ENCODE measurements around the gene METTL4. TPM values are rescaled to one million over a fixed set of nuclear protein-coding genes. Genes with fewer than 3 reads are reported as not detected.

Gene METTL4
- total and polyA plus RNA-seq, 2 of the 8 experiments (the other 6 are each of a cell fraction or from before 2014, with no cell fraction given) = 8.5 to 11.5 TPM

GRCh38 chr18:2587788-2588187 lies 16.5 kb upstream of the METTL4 start:
- H4K8ac ChIP-seq (ENCODE audit: extremely low read depth, insufficient read depth, low read length) = no peak overlapping the region
- no peak overlapping the region for H3K56ac ChIP-seq (replicated peaks; ENCODE audit: insufficient read length, low read depth, low read length)
- no peak overlapping the region for H3K18ac ChIP-seq (ENCODE audit: extremely low read depth, low read length)
- no peak overlapping the region for H3K23ac ChIP-seq (ENCODE audit: insufficient read length)
- 84% methylated on average over 3 of the region's 3 CpGs; no CpG with 5 or more reads in 1 of the 2 experiments for WGBS, 2 experiments (ENCODE audit: extremely low coverage in 1 of 2, insufficient coverage in 1 of 2, insufficient read length in 1 of 2, insufficient replicate concordance in 2 of 2, low coverage in 1 of 2, low lambda C conversion rate in 2 of 2, missing lambda C conversion rate in 1 of 2)
- H3K4me3 ChIP-seq (ENCODE audit: extremely low read depth in 1 of 4, insufficient read depth in 2 of 4, low read depth in 3 of 4, low read length in 4 of 4) = no peak overlapping the region
- DNase-seq (ENCODE audit: low read depth in 1 of 2, low spot score in 2 of 2) (no peak), FAIRE-seq (no peak)
- no peak overlapping the region for H4K5ac ChIP-seq (ENCODE audit: insufficient read length, low read depth, low read length)
- no peaks in the 10 kb centered on the region for H3K23me2 ChIP-seq (ENCODE audit: low read depth, low read length)
- H3K4me1 ChIP-seq (replicated peaks in 1 of 4; ENCODE audit: control insufficient read depth in 3 of 4, insufficient read depth in 4 of 4, low read length in 3 of 4) = no peaks in the 10 kb centered on the region
- ChIA-PET CTCF (ENCODE audit: partially characterized antibody) (interaction anchor here (1.2 kb wide), 1 partner anchor 19 kb away, joined by 3 read pairs; no protein-coding TSS in a partner anchor), POLR2A (ENCODE audit: partially characterized antibody) (interaction anchor here (2.0 kb wide), 1 partner anchor 16 kb away, joined by 6 read pairs; the partner anchor contains the start of genes METTL4 and NDC80)
- H2AK5ac ChIP-seq (ENCODE audit: low read depth, low read length) = no peak overlapping the region
- no peak for TF ChIP-seq SP1 (IDR thresholded peaks at IDR 0.05; ENCODE audit: low read depth, low read length)
- no peak for TF ChIP-seq SP4 (IDR thresholded peaks at IDR 0.05; ENCODE audit: low read length)
- TF ChIP-seq SRF (IDR thresholded peaks at IDR 0.05; ENCODE audit: low read depth, low read length) = no peak
- TF ChIP-seq CBX5 (IDR thresholded peaks at IDR 0.05; ENCODE audit: low read depth, low read length) = no peak
- TF ChIP-seq GABPA (IDR thresholded peaks at IDR 0.05; ENCODE audit: borderline replicate concordance, insufficient read depth, low read length) = no peak
- TF ChIP-seq POU5F1 (IDR thresholded peaks at IDR 0.05; ENCODE audit: low read depth, low read length) = no peak
- TF ChIP-seq KDM1A (IDR thresholded peaks at IDR 0.05; ENCODE audit: borderline replicate concordance, low read length) = no peak
- no peak for TF ChIP-seq ZNF274 (IDR thresholded peaks at IDR 0.05; ENCODE audit: borderline replicate concordance, extremely low read depth, low read length)
- no peak for TF ChIP-seq SP2 (IDR thresholded peaks at IDR 0.05; ENCODE audit: low read length)
- TF ChIP-seq MAFK (IDR thresholded peaks at IDR 0.05; ENCODE audit: low read depth, low read length) = no peak
- no peak for TF ChIP-seq CREB1 (IDR thresholded peaks at IDR 0.05)
- no peak for TF ChIP-seq KDM5A (IDR thresholded peaks at IDR 0.05; ENCODE audit: low read length)
- no peak for TF ChIP-seq TCF12 (IDR thresholded peaks at IDR 0.05; ENCODE audit: low read depth, low read length)
- TF ChIP-seq RBBP5 (IDR thresholded peaks at IDR 0.05; ENCODE audit: borderline replicate concordance, low read depth, low read length) = no peak
- H3K27ac ChIP-seq (ENCODE audit: low read depth, low read length) = no peak overlapping the region
- H3K9ac ChIP-seq (replicated peaks in 1 of 4; ENCODE audit: extremely low read depth in 1 of 4, low read depth in 3 of 4, low read length in 3 of 4) = no peak overlapping the region
- H4K20me1 ChIP-seq (replicated peaks in 1 of 2; ENCODE audit: control insufficient read depth in 1 of 2, insufficient read depth in 2 of 2, low read length in 2 of 2) = peaks cover 0 to 2% of the 10 kb centered on the region in 2 experiments
- peaks cover 9 to 82% (median 39%) of the 10 kb centered on the region in 4 experiments for H3K36me3 ChIP-seq (ENCODE audit: control insufficient read depth in 2 of 4, insufficient read depth in 4 of 4, low read length in 3 of 4)
- no peak overlapping the region for H3K14ac ChIP-seq (ENCODE audit: insufficient read length)
- H3K4me2 ChIP-seq (ENCODE audit: insufficient read depth in 1 of 2, low read depth in 2 of 2, low read length in 2 of 2) = no peak overlapping the region
- no peak overlapping the region for H2BK15ac ChIP-seq (ENCODE audit: low read length)
- no peaks in the 10 kb centered on the region for H3K79me2 ChIP-seq (ENCODE audit: control insufficient read depth in 1 of 2, insufficient read depth in 2 of 2, low read length in 2 of 2)
- no peak overlapping the region for H2BK5ac ChIP-seq (ENCODE audit: low read depth, low read length)
- no peaks in the 10 kb centered on the region for H3K9me3 ChIP-seq (ENCODE audit: insufficient read depth in 2 of 2, low read depth in 1 of 2, low read length in 1 of 2)
- H3K27me3 ChIP-seq (replicated peaks in 1 of 4; ENCODE audit: control insufficient read depth in 3 of 4, extremely low read depth in 1 of 4, insufficient read depth in 3 of 4, low read length in 3 of 4) = peaks cover 0 to 1% (median 0%) of the 10 kb centered on the region in 4 experiments; a peak in 1 of 7 replicates
- H2AFZ ChIP-seq (ENCODE audit: low read length) = no peak overlapping the region
- H2BK120ac ChIP-seq (replicated peaks; ENCODE audit: low read depth, low read length) = no peak overlapping the region
- no peak overlapping the region for H2BK20ac ChIP-seq (ENCODE audit: low read length)
- H4K91ac ChIP-seq (replicated peaks; ENCODE audit: insufficient read length, low read length) = no peak overlapping the region
- H2BK12ac ChIP-seq (ENCODE audit: low read depth, low read length) = no peak overlapping the region
- H3K79me1 ChIP-seq (ENCODE audit: low read depth, low read length) = no peaks in the 10 kb centered on the region
- no peak overlapping the region for H3K4ac ChIP-seq (replicated peaks; ENCODE audit: insufficient read length, low read depth, low read length)

Data from H1 (cell line).